Mucosa of stomach (tissue), 1 donor: ENCODE measurements around the gene KRT20.
A peak's percentile ranks its signal among the peaks of the same experiment; 100 is the strongest.

Experiments
- H3K27me3 ChIP-seq: one replicate; pipeline ENCODE4 v1.7.0; 2013; ENCODE audit warnings: mild to moderate bottlenecking, low read length; ENCODE audit not compliant: control insufficient read depth, insufficient read depth
- H3K36me3 ChIP-seq: one replicate; pipeline ENCODE4 v1.7.0; 2013; ENCODE audit warnings: low read length; ENCODE audit not compliant: control insufficient read depth, insufficient read depth
- H3K4me1 ChIP-seq: one replicate; pipeline ENCODE4 v1.7.0; 2013; ENCODE audit warnings: mild to moderate bottlenecking, low read length; ENCODE audit not compliant: control insufficient read depth, insufficient read depth
- H3K4me3 ChIP-seq: one replicate; pipeline ENCODE4 v1.7.0; 2013; ENCODE audit warnings: low read length
- H3K9ac ChIP-seq: one replicate; pipeline ENCODE4 v1.7.0; 2013; ENCODE audit warnings: mild to moderate bottlenecking, low read length, moderate library complexity
- H3K9me3 ChIP-seq: one replicate; pipeline ENCODE4 v1.7.0; 2013; ENCODE audit warnings: mild to moderate bottlenecking, low read length, moderate library complexity; ENCODE audit not compliant: control insufficient read depth
- donor health status: Pancreatic carcinoma.

The KRT20 gene

DNA sequence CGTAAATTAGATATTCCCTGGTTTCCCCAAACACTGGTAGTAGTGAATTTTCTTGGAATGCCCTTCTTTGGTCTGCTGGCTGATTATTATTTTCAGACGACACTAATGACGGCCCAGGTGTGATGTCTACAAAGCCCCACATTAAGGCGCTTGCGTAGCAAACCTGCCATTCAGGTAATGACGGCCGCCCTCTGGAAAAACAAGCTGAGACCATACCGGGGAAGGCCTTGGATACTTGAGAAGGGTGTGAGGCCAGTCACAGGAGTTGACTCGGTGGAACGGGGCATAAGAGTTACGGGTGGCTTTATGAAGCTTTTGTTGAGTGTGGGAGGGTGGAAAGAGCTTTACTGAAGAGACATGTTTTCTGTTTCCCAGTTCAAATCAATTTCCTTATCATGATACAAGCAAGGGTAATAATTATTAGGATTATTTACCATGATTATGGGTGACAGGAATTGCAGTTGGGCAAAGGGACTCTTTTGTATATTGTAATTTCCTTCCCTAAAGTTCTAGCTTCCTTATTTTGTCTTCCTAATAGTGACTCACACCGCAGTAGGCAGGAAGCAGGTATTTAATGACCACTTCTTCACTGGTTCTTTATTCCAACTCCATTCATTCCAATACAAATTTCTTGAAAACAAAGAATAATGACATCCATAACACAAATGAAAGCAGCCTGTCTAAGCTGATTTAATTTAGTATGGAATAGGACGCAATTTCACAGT is 27.6 kb upstream of the KRT20 start:
- H3K4me3 ChIP-seq, result no peak overlapping the region
- H3K27me3 ChIP-seq, result no peaks in the 10 kb centered on the region
- H3K36me3 ChIP-seq, result no peaks in the 10 kb centered on the region
- no peaks in the 10 kb centered on the region for H3K9me3 ChIP-seq
- H3K4me1 ChIP-seq, result peaks cover 8% of the 10 kb centered on the region
- no peak overlapping the region for H3K9ac ChIP-seq

- H3K4me3 ChIP-seq, result no peak overlapping the region
- H3K27me3 ChIP-seq, result no peaks in the 10 kb centered on the region
- H3K9ac ChIP-seq, result no peak overlapping the region
- H3K36me3 ChIP-seq, result no peaks in the 10 kb centered on the region
- H3K4me1 ChIP-seq, result peaks cover 8% of the 10 kb centered on the region
- no peaks in the 10 kb centered on the region for H3K9me3 ChIP-seq
Measured at GRCh38 chr17:40910441-40910841, 25.4 kb upstream of the KRT20 start.

DNA sequence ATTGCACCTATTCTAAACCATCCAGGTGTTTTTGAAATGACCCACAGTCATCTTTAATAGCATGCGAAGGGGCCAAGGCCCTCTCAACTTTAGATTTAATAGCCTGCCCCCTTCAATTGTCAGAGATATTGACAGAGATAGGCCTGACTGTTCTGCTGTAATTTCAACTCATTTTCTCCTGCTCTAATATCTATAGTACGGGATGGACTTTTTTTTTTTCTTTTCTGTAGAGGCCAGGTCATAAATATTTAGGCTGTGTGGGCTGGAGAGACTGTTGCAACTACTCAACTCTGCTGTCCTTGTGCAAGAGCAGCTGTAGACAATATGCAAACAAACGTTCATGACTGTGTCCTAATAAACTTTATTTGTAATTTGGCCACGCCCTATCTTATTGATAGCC is 24.7 kb upstream of the KRT20 start:
- Histone ChIP-seq H3K4me1 (peaks cover 14% of the 10 kb centered on the region), H3K36me3 (no peaks in the 10 kb centered on the region), H3K4me3 (no peak overlapping the region), H3K27me3 (no peaks in the 10 kb centered on the region), H3K9me3 (no peaks in the 10 kb centered on the region), H3K9ac (no peak overlapping the region)

- H3K9me3 ChIP-seq, result no peaks in the 10 kb centered on the region
- no peaks in the 10 kb centered on the region for H3K36me3 ChIP-seq
- H3K9ac ChIP-seq, result no peak overlapping the region
- H3K4me3 ChIP-seq, result no peak overlapping the region
- peaks cover 18% of the 10 kb centered on the region for H3K4me1 ChIP-seq
- no peaks in the 10 kb centered on the region for H3K27me3 ChIP-seq
Measured at GRCh38 chr17:40909351-40909750, 24.3 kb upstream of the KRT20 start.

GRCh38 chr17:40906613-40907012 is 21.6 kb upstream of the KRT20 start:
- no peaks in the 10 kb centered on the region for H3K27me3 ChIP-seq
- H3K4me3 ChIP-seq, result no peak overlapping the region
- H3K4me1 ChIP-seq, result peaks cover 31% of the 10 kb centered on the region
- H3K9me3 ChIP-seq, result no peaks in the 10 kb centered on the region
- no peak overlapping the region for H3K9ac ChIP-seq
- H3K36me3 ChIP-seq, result no peaks in the 10 kb centered on the region

DNA sequence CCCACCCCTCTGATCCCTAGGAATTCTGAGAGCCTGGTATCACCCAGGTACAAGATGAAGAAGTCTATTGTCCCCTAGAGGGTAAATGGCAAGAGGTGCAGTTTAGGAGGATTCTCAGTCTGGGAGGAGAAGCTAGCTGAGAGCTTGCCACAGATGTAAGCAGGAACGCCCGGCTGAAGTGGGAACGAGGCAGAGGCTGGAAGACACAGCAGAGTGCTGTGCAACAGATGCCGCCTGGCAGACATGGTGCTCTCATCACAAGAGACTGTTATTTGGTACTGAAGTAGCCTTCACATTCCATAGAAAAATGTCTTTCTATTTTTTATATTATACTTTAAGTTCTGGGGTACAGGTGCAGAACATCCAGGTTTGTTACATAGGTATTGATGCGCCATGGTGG is 20.3 kb upstream of the KRT20 start:
- H3K4me3 ChIP-seq, result no peak overlapping the region
- no peaks in the 10 kb centered on the region for H3K9me3 ChIP-seq
- no peak overlapping the region for H3K9ac ChIP-seq
- H3K36me3 ChIP-seq, result no peaks in the 10 kb centered on the region
- H3K4me1 ChIP-seq, result peaks cover 41% of the 10 kb centered on the region
- no peaks in the 10 kb centered on the region for H3K27me3 ChIP-seq

DNA sequence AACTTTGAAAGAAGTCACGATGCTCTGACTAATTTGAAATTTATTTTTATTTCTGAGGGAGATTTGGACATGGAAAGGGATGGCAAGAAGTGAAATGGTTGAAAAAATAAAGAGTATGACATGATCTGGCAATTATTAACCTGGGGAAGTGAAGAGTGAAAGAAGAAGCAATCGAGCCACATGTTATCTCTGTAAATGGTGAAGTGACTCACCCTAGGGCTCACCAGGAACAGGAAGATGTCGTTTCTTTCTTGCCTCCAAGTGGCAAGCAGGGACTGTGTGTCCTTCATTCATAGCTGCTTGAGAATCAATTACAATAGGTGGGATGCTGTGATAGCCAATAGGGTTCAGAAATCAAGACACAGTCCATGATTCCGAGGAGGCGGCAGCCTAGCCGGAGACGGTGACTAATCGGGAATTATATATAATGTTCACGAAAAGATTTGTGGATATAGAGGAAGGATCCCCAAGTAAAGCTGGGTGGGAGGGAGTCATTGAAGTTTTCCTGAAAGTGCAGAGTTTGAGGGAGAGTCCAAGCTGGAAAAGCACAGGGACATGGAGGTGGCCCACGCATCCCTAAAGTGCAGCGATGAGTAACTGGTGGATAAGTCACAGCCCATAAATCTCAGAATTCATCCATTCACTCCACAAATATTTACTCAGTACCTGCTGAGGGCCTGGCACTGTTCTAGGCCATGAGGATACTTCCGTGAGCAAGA is 18.2 kb upstream of the KRT20 start:
- Histone ChIP-seq H3K27me3 (no peaks in the 10 kb centered on the region), H3K9ac (peak overlapping the region; percentile 58), H3K4me1 (peaks cover 41% of the 10 kb centered on the region), H3K9me3 (no peaks in the 10 kb centered on the region), H3K36me3 (no peaks in the 10 kb centered on the region), H3K4me3 (no peak overlapping the region)

- Histone ChIP-seq H3K4me1 (peaks cover 41% of the 10 kb centered on the region), H3K9me3 (no peaks in the 10 kb centered on the region), H3K27me3 (no peaks in the 10 kb centered on the region), H3K9ac (peak overlapping the region; percentile 29), H3K36me3 (no peaks in the 10 kb centered on the region), H3K4me3 (no peak overlapping the region)
Measured at GRCh38 chr17:40902498-40902897, 17.5 kb upstream of the KRT20 start.

DNA sequence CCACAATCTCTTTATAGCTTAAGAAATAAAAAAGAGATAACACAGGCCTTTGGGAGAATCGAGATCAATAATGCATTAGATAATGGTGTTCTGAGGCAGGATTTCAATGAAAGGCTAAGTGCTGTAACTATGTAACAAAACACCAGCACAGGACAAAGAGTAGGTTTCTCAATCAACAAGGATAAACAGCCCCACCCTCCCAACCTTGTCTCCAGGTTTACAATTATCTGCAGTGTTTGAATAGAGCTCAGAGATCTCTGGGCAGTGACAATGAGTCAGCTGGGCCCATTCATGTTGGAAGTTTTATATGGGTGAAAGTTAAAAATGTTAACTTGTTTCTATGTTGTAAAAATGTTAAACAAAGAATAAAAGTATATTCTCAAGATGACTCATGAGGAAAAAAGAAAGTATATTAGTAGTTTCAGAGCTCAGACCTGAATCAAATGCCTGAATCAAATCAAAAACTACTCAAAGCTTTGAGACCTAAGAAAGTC is 17.0 kb upstream of the KRT20 start:
- Histone ChIP-seq H3K4me1 (peaks cover 41% of the 10 kb centered on the region), H3K4me3 (no peak overlapping the region), H3K36me3 (no peaks in the 10 kb centered on the region), H3K27me3 (no peaks in the 10 kb centered on the region), H3K9me3 (no peaks in the 10 kb centered on the region), H3K9ac (peak overlapping the region; percentile 29)

GRCh38 chr17:40900809-40901356 is 15.8 kb upstream of the KRT20 start:
- no peaks in the 10 kb centered on the region for H3K36me3 ChIP-seq
- H3K4me1 ChIP-seq, result peaks cover 41% of the 10 kb centered on the region
- peak overlapping the region; percentile 12 for H3K9ac ChIP-seq
- H3K9me3 ChIP-seq, result no peaks in the 10 kb centered on the region
- H3K27me3 ChIP-seq, result no peaks in the 10 kb centered on the region
- no peak overlapping the region for H3K4me3 ChIP-seq

DNA sequence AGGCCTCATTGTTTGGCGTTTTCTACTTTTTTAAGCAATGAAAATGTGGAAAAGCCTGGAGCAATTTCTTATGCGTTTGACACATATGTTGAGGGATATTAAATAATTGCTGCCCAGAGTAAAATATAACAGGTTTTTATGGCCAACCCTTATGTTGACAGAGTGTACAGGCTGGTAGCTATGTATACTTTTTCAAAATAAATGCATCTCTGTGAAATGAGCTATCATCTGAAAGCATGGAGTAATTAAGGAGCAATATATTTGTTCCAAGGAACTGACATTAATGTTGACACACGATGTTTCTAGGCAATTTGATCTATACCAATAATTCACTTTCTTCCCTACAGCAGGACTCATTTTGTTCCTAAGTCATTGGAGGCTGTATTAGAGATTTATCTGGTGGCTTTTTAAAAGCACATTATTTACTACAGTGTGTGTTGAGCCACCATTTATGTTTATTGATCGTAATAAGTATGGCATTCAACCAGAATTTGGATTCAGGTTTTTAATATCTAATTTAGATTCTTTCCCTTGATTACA is 11.9 kb upstream of the KRT20 start:
- no peak overlapping the region for H3K9ac ChIP-seq
- peaks cover 36% of the 10 kb centered on the region for H3K4me1 ChIP-seq
- no peaks in the 10 kb centered on the region for H3K36me3 ChIP-seq
- H3K4me3 ChIP-seq, result no peak overlapping the region
- no peaks in the 10 kb centered on the region for H3K27me3 ChIP-seq
- H3K9me3 ChIP-seq, result no peaks in the 10 kb centered on the region

DNA sequence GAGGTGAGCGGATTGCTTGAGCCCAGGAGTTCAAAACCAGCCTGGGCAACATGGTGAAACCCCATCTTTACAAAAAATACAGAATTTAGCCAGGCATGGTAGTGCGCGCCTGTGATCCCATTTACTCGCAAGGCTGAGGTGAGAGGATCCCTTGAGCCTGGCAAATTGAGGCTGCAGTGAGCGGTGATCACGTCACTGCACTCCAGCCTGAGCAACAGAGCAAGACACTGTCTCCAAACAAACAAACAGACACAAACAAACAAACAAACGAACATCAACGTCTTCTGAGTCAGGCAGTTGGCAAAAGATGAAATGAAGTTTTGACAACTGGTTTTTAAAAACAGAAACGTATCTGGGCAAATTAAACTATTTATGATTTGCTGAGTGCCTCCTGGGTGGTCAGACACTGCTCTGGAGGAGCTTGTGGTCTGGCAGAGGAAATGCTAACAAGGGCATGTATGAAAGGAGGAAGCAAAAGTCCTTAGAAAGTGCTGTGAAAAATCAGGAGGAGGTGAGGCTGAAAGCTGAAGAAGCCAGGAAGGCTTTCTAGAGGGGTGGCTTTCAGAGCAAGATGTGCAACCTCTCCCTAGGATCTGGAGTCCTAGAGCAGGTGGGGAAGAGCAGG is 10.2 kb upstream of the KRT20 start:
- Histone ChIP-seq H3K4me3 (no peak overlapping the region), H3K9ac (no peak overlapping the region), H3K27me3 (no peaks in the 10 kb centered on the region), H3K36me3 (no peaks in the 10 kb centered on the region), H3K4me1 (peaks cover 23% of the 10 kb centered on the region), H3K9me3 (no peaks in the 10 kb centered on the region)
